GM19025 (cell line): ENCODE results near the gene AP1S3.
"Not testable (repeated sequence)": the region's sequence is repeated elsewhere in the genome, so short reads cannot be mapped to it uniquely, and the experiment has no call there.

Experiments
- ATAC-seq: cut with Tn5 transposase; IDR thresholded peaks from one replicate; pipeline ENCODE4 v1.9.1; 2021; ENCODE audit warnings: mild to moderate bottlenecking, low read depth, moderate library complexity; ENCODE audit not compliant: unreplicated experiment

Gene AP1S3

GRCh38 chr2:223837287-223838061 lies at the start of gene AP1S3:
TSS of gene AP1S3 (minus strand) at chr2:223837582. CDS start at chr2:223837450, 132 bp downstream.
- ATAC-seq, result peak; percentile 72

GRCh38 chr2:223887127-223887526 lies 49.7 kb upstream of the AP1S3 start:
- no peak for ATAC-seq

GRCh38 chr2:223886726-223887125 lies 49.3 kb upstream of the AP1S3 start:
- no peak for ATAC-seq

GRCh38 chr2:223884399-223884798 lies 47.0 kb upstream of the AP1S3 start:
- ATAC-seq, result peak; percentile 73

- ATAC-seq, result no peak
These were observed 45.3 kb upstream of the AP1S3 start for GRCh38 chr2:223882715-223883114.

- ATAC-seq, result no peak
These were observed 43.4 kb upstream of the AP1S3 start for GRCh38 chr2:223880796-223881195.

GRCh38 chr2:223877721-223878410 lies 40.5 kb upstream of the AP1S3 start:
- ATAC-seq, result peak; percentile 67

GRCh38 chr2:223873672-223874071 lies 36.3 kb upstream of the AP1S3 start:
- no peak for ATAC-seq

- not testable (repeated sequence) for ATAC-seq
These were observed 35.4 kb upstream of the AP1S3 start for GRCh38 chr2:223872772-223873171.

GRCh38 chr2:223871661-223872060 lies 34.3 kb upstream of the AP1S3 start:
- not testable (repeated sequence) for ATAC-seq

- ATAC-seq, result no peak
These were observed 33.6 kb upstream of the AP1S3 start for GRCh38 chr2:223870840-223871611.

- peak; percentile 74 for ATAC-seq
These were observed 30.6 kb upstream of the AP1S3 start for GRCh38 chr2:223868005-223868404.

- ATAC-seq, result no peak
These were observed 28.6 kb upstream of the AP1S3 start for GRCh38 chr2:223865907-223866508.

GRCh38 chr2:223865124-223865523 lies 27.7 kb upstream of the AP1S3 start:
- ATAC-seq, result no peak

- ATAC-seq, result no peak
These were observed 26.1 kb upstream of the AP1S3 start for GRCh38 chr2:223863491-223863890.

- ATAC-seq, result no peak
These were observed 23.7 kb upstream of the AP1S3 start for GRCh38 chr2:223860809-223861738.

- no peak for ATAC-seq
These were observed 21.7 kb upstream of the AP1S3 start for GRCh38 chr2:223859070-223859469.

GRCh38 chr2:223856584-223856983 lies 19.2 kb upstream of the AP1S3 start:
- no peak for ATAC-seq

- no peak for ATAC-seq
These were observed 18.6 kb upstream of the AP1S3 start for GRCh38 chr2:223856021-223856420.

- ATAC-seq, result no peak
These were observed 18.0 kb upstream of the AP1S3 start for GRCh38 chr2:223855426-223855825.
